HUES48 (cell line): ENCODE results near the gene EFHD1.

Source experiments
- H3K27ac ChIP-seq: one replicate; pipeline ENCODE4 v1.7.0; 2013; ENCODE audit warnings: low read depth, low read length, inconsistent platforms
- H3K27me3 ChIP-seq: 2 replicates; pipeline ENCODE4 v1.6.1; 2013; ENCODE audit warnings: mild to moderate bottlenecking, low read length; ENCODE audit not compliant: control insufficient read depth, insufficient read depth
- H3K36me3 ChIP-seq: 2 replicates; pipeline ENCODE4 v1.6.1; 2013; ENCODE audit warnings: low read length; ENCODE audit not compliant: control insufficient read depth, insufficient read depth
- H3K4me1 ChIP-seq: 2 replicates; pipeline ENCODE4 v1.6.1; 2013; ENCODE audit warnings: mild to moderate bottlenecking, low read length; ENCODE audit not compliant: control insufficient read depth, insufficient read depth
- H3K4me3 ChIP-seq: 2 replicates; pipeline ENCODE4 v1.5.1; 2013; ENCODE audit warnings: mild to moderate bottlenecking, low read depth, low read length
- H3K9ac ChIP-seq: 2 replicates; pipeline ENCODE4 v1.6.1; 2013; ENCODE audit warnings: mild to moderate bottlenecking, low read depth, low read length, moderate library complexity
- H3K9me3 ChIP-seq: 2 replicates; pipeline ENCODE4 v1.6.1; 2013; ENCODE audit warnings: low read length; ENCODE audit not compliant: control insufficient read depth, insufficient read depth

The EFHD1 gene

GRCh38 chr2:232633413-232634205 is at the start of gene EFHD1:
TSS of gene EFHD1 (plus strand) at chr2:232633604. CDS start at chr2:232633705, 101 bp downstream.
- Histone ChIP-seq H3K9me3 (no peaks in the 10 kb centered on the region), H3K27ac (no peak within 1 kb of the TSS), H3K4me1 (no peaks in the 10 kb centered on the region), H3K27me3 (peaks cover 59% of the 10 kb centered on the region), H3K4me3 (peak within 1 kb of the TSS; percentile 77), H3K9ac (no peak within 1 kb of the TSS), H3K36me3 (no peaks in the 10 kb centered on the region)

GRCh38 chr2:232584238-232584637 is 49.2 kb upstream of the EFHD1 start:
- Histone ChIP-seq H3K27ac (no peak overlapping the region), H3K4me1 (0 out of 2 replicates have a peak, but pooled peaks cover 4% of the 10 kb centered on the region)

GRCh38 chr2:232586943-232587505 is 46.4 kb upstream of the EFHD1 start:
- no peak overlapping the region for H3K27ac ChIP-seq
- H3K9ac ChIP-seq = no peak overlapping the region
- no peaks in the 10 kb centered on the region for H3K9me3 ChIP-seq
- H3K4me3 ChIP-seq = no peak overlapping the region
- no peaks in the 10 kb centered on the region for H3K27me3 ChIP-seq
- H3K4me1 ChIP-seq = peaks cover 4% of the 10 kb centered on the region; the same call in 1 of the 2 replicates
- H3K36me3 ChIP-seq = peaks cover 7% of the 10 kb centered on the region; the same call in 1 of the 2 replicates

More at GRCh38 chr2:232584238-232584637, 49.2 kb upstream of the EFHD1 start:
- Histone ChIP-seq H3K27me3 (no peaks in the 10 kb centered on the region), H3K9ac (no peak overlapping the region), H3K4me3 (no peak overlapping the region), H3K36me3 (peaks cover 23% of the 10 kb centered on the region), H3K9me3 (no peaks in the 10 kb centered on the region)

- Histone ChIP-seq H3K9me3 (no peaks in the 10 kb centered on the region), H3K4me1 (peaks cover 4% of the 10 kb centered on the region; the same call in 1 of the 2 replicates), H3K27ac (no peak overlapping the region), H3K27me3 (no peaks in the 10 kb centered on the region), H3K36me3 (peaks cover 4% of the 10 kb centered on the region; the same call in 1 of the 2 replicates), H3K4me3 (no peak overlapping the region), H3K9ac (no peak overlapping the region)
These were observed 45.9 kb upstream of the EFHD1 start for GRCh38 chr2:232587512-232587911.

GRCh38 chr2:232588031-232588430 is 45.4 kb upstream of the EFHD1 start:
- H3K9ac ChIP-seq = no peak overlapping the region
- no peak overlapping the region for H3K4me3 ChIP-seq
- H3K9me3 ChIP-seq = no peaks in the 10 kb centered on the region
- peaks cover 2% of the 10 kb centered on the region; the same call in 1 of the 2 replicates for H3K36me3 ChIP-seq
- H3K4me1 ChIP-seq = peaks cover 4% of the 10 kb centered on the region; the same call in 1 of the 2 replicates
- H3K27me3 ChIP-seq = no peaks in the 10 kb centered on the region
- H3K27ac ChIP-seq = no peak overlapping the region

GRCh38 chr2:232588680-232589585 is 44.5 kb upstream of the EFHD1 start:
- Histone ChIP-seq H3K4me3 (no peak overlapping the region), H3K4me1 (peaks cover 4% of the 10 kb centered on the region; the same call in 1 of the 2 replicates), H3K9ac (no peak overlapping the region), H3K36me3 (no peaks in the 10 kb centered on the region), H3K27ac (no peak overlapping the region), H3K27me3 (no peaks in the 10 kb centered on the region), H3K9me3 (no peaks in the 10 kb centered on the region)

- H3K27me3 ChIP-seq = no peaks in the 10 kb centered on the region
- H3K4me3 ChIP-seq = no peak overlapping the region
- H3K4me1 ChIP-seq = no peaks in the 10 kb centered on the region; the same call in 1 of the 2 replicates
- H3K36me3 ChIP-seq = no peaks in the 10 kb centered on the region
- no peak overlapping the region for H3K27ac ChIP-seq
- no peak overlapping the region for H3K9ac ChIP-seq
- no peaks in the 10 kb centered on the region for H3K9me3 ChIP-seq
These were observed 40.5 kb upstream of the EFHD1 start for GRCh38 chr2:232592772-232593395.

GRCh38 chr2:232593982-232594381 is 39.4 kb upstream of the EFHD1 start:
- Histone ChIP-seq H3K4me1 (no peaks in the 10 kb centered on the region; the same call in 1 of the 2 replicates), H3K27ac (no peak overlapping the region), H3K9ac (no peak overlapping the region), H3K27me3 (no peaks in the 10 kb centered on the region), H3K9me3 (no peaks in the 10 kb centered on the region), H3K36me3 (no peaks in the 10 kb centered on the region), H3K4me3 (no peak overlapping the region)

- no peak overlapping the region for H3K9ac ChIP-seq
These were observed 35.9 kb upstream of the EFHD1 start for GRCh38 chr2:232597362-232598079.

GRCh38 chr2:232598293-232598692 is 35.1 kb upstream of the EFHD1 start:
- no peak overlapping the region for H3K4me3 ChIP-seq
- H3K9ac ChIP-seq = no peak overlapping the region
- no peaks in the 10 kb centered on the region for H3K36me3 ChIP-seq
- H3K27ac ChIP-seq = no peak overlapping the region
- H3K27me3 ChIP-seq = no peaks in the 10 kb centered on the region
- no peaks in the 10 kb centered on the region for H3K4me1 ChIP-seq
- H3K9me3 ChIP-seq = no peaks in the 10 kb centered on the region

More at GRCh38 chr2:232597362-232598079, 35.9 kb upstream of the EFHD1 start:
- H3K9me3 ChIP-seq = no peaks in the 10 kb centered on the region
- no peaks in the 10 kb centered on the region for H3K27me3 ChIP-seq
- no peak overlapping the region for H3K4me3 ChIP-seq
- H3K27ac ChIP-seq = no peak overlapping the region
- no peaks in the 10 kb centered on the region for H3K36me3 ChIP-seq
- H3K4me1 ChIP-seq = no peaks in the 10 kb centered on the region
